Muscle of leg (tissue), 11 donors: ENCODE results near the gene PTPRT. TPM values are rescaled to one million over a fixed set of nuclear protein-coding genes. Genes with fewer than 3 reads are reported as not detected.

Source experiments
- DNase-seq: peaks from one replicate; pipeline ENCODE4 v3.0.0; 2013
- H3K27ac ChIP-seq: one replicate; pipeline ENCODE4 v1.5.1; 2013; ENCODE audit warnings: mild to moderate bottlenecking, low read length, control low read depth
- H3K27me3 ChIP-seq: one replicate; pipeline ENCODE4 v1.6.1; 2013; ENCODE audit warnings: low read length; ENCODE audit not compliant: control insufficient read depth, insufficient read depth
- H3K36me3 ChIP-seq: one replicate; pipeline ENCODE4 v1.6.1; 2013; ENCODE audit warnings: low read length; ENCODE audit not compliant: control insufficient read depth, insufficient read depth
- H3K4me1 ChIP-seq: one replicate; pipeline ENCODE4 v1.6.1; 2013; ENCODE audit warnings: low read length; ENCODE audit not compliant: control insufficient read depth, insufficient read depth
- H3K4me3 ChIP-seq: one replicate; pipeline ENCODE4 v1.5.1; 2013; ENCODE audit warnings: low read length, control low read depth
- H3K9me3 ChIP-seq: replicated peaks from 2 replicates; pipeline ENCODE4 v1.6.1; 2013; ENCODE audit warnings: low read depth, low read length; ENCODE audit not compliant: control insufficient read depth
- whole genome bisulfite sequencing: methylation state at CpG from one replicate; pipeline ENCODE4 v1.1.5; 2013; ENCODE audit warnings: missing lambda C conversion rate; ENCODE audit not compliant: insufficient coverage; 5-methylcytosine and 5-hydroxymethylcytosine counted together
- polyA plus RNA-seq, 8 donors: library from polyadenylated mRNA; unstranded; fragments of 120-200 nt; gene quantifications; one replicate each; pipeline versions ENCODE4 v1.2.1 to v1.2.3, GENCODE V29; 2013; ENCODE audit warnings: inconsistent platforms in 1 of 8, low replicate concordance in 1 of 8; ENCODE audit not compliant: insufficient read length in 8 of 8, insufficient read depth in 1 of 8
- total RNA-seq: library from RNA; stranded (reverse); fragments of 120-200 nt; gene quantifications from one replicate; pipeline ENCODE4 v1.2.4, GENCODE V29; 2013

PTPRT gene
- total and polyA plus RNA-seq, 9 donors = 0.10 to 0.94 (median 0.51) TPM

DNA sequence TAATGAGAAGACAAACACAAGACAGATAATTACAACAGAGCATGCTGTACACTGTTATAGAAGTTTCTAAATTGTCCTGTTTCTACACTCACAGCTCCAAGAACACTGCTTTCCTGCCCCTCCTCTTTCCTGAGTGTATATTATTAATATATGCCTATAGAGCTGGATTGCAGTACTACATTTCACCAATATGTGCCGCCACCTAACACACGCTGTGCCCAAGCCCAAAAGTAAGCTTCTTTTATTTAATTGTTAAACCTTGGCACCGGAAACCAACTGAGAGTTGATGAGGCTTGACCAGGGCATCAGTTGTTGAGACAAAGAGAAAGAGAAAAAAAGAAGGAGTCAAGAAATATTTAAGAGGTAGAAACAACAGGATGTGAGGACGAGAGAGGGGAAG lies 16.0 kb upstream of the PTPRT start:
- Histone ChIP-seq H3K4me1 (no peaks in the 10 kb centered on the region), H3K4me3 (no peak overlapping the region), H3K9me3 (peaks cover 2% of the 10 kb centered on the region), H3K27ac (no peak overlapping the region), H3K36me3 (no peaks in the 10 kb centered on the region), H3K27me3 (no peaks in the 10 kb centered on the region)
- WGBS = 74% methylated on average over 2 of the region's 4 CpGs
- no peak for DNase-seq

DNA sequence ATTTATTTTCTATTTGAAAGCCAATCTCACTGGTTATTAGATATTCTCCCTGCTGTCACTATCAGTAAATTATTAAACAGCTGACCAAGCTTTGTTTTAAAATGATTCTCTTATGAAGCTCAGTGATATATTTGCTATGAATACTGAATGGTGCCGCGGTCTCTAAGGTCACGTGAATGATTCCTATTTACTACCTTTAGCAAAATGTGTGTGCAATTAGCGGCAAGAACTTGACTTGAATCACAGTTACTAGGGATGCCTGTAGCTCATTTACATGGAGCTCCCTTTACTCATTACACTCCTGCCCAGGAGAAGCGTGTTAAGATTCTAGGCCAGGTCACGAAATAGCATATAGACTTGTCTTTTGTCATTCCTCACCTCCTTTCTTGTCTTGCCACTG lies 12.4 kb upstream of the PTPRT start:
- Histone ChIP-seq H3K9me3 (peaks cover 2% of the 10 kb centered on the region), H3K4me1 (no peaks in the 10 kb centered on the region), H3K27me3 (no peaks in the 10 kb centered on the region), H3K36me3 (no peaks in the 10 kb centered on the region), H3K27ac (no peak overlapping the region), H3K4me3 (no peak overlapping the region)
- DNase-seq = no peak
- WGBS = 66% methylated on average over 2 of the region's 6 CpGs

DNA sequence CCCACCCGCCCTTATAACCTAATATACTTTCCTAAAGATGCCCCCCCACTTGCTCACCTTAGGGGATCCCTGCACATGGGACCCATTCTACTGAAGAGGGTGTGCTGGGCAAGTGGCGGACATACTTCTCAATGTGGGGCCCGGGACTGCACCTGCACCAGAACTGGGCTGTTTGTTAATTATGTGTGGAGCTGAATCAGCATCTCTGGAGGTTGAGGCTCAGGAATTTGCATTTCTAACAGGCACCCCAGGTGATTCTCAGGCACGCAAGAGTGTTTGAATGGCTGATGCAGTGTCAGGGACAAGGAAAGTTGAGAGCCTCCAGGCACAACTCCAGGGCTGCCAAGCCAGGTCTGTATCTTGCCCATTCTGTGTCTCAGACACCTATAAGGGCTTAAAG lies 8.9 kb upstream of the PTPRT start:
- 44% methylated on average over 2 of the region's 4 CpGs for WGBS
- no peak overlapping the region for H3K27ac ChIP-seq
- no peaks in the 10 kb centered on the region for H3K9me3 ChIP-seq
- no peaks in the 10 kb centered on the region for H3K36me3 ChIP-seq
- no peaks in the 10 kb centered on the region for H3K27me3 ChIP-seq
- no peak overlapping the region for H3K4me3 ChIP-seq
- no peaks in the 10 kb centered on the region for H3K4me1 ChIP-seq
- no peak for DNase-seq

DNA sequence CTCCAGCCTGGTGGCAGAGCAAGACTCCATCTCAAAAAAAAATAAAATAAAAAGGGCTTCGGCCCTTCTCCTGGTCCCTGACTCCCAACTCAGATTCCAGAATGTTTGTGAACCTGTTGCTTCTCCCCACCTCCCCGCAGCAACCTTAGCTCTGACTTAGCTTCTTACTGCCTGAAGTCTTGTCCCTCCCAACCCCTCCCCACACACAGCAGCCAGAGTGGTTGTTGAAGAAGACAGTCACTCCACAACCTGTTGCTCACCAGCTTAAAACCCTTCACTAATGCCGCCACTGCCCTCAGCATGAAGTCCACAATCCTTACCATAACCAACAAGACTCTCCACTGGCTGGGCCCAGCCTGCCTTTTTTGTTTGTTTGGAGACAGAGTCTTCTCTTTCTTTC lies 6.5 kb upstream of the PTPRT start:
- Histone ChIP-seq H3K4me3 (no peak overlapping the region), H3K4me1 (no peaks in the 10 kb centered on the region), H3K36me3 (no peaks in the 10 kb centered on the region), H3K27ac (no peak overlapping the region), H3K27me3 (peaks cover 16% of the 10 kb centered on the region), H3K9me3 (no peaks in the 10 kb centered on the region)
- no peak for DNase-seq
- 79% methylated on average over 2 of the region's 3 CpGs for WGBS

DNA sequence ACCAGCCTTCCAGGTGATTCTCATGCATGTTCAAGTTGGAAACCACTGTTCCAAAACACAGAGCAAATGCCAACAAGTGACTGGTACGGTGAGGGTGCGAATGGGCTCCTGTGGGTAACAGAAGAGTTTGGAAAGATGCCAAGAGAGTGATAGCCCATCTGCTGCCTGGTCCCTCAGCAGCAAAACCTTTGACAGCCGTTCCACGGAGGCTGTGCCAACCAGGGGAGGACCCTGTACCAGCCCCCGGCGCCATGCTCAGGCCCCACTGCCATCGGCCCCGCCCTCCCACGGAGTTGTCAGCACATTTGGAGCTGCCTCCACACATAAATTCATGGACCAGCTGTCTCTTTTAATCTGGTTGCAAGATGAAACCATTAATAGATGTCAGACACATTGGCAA lies 4.4 kb upstream of the PTPRT start:
- 65% methylated on average over 8 of the region's 9 CpGs for WGBS
- peaks cover under 1% of the 10 kb centered on the region for H3K4me1 ChIP-seq
- no peak overlapping the region for H3K27ac ChIP-seq
- no peaks in the 10 kb centered on the region for H3K9me3 ChIP-seq
- no peaks in the 10 kb centered on the region for H3K36me3 ChIP-seq
- DNase-seq = no peak
- H3K4me3 ChIP-seq = no peak overlapping the region
- peaks cover 31% of the 10 kb centered on the region for H3K27me3 ChIP-seq

DNA sequence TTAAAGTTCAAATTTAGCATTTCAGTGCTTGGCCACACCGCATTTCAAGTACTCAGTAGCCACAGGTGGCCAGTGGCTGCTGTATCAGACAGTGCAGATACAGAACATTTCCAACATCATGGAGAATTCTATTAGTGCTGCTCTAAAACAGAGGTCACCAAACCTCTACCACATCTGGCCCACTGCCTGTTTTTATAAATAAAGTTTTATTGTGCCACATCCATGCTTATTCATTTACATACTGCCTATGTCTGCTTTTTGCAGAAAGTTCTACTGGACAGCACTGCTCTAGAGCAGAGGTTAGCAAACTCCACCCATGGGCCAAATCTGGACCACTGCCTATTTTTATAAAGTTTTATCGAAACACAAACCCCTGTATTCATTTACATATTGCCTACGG lies 3.7 kb upstream of the PTPRT start:
- Histone ChIP-seq H3K27ac (no peak overlapping the region), H3K4me1 (peaks cover 4% of the 10 kb centered on the region), H3K36me3 (no peaks in the 10 kb centered on the region), H3K27me3 (peaks cover 38% of the 10 kb centered on the region), H3K4me3 (no peak overlapping the region), H3K9me3 (no peaks in the 10 kb centered on the region)
- DNase-seq = no peak
- 100% methylated on average over 1 of the region's 3 CpGs for WGBS

DNA sequence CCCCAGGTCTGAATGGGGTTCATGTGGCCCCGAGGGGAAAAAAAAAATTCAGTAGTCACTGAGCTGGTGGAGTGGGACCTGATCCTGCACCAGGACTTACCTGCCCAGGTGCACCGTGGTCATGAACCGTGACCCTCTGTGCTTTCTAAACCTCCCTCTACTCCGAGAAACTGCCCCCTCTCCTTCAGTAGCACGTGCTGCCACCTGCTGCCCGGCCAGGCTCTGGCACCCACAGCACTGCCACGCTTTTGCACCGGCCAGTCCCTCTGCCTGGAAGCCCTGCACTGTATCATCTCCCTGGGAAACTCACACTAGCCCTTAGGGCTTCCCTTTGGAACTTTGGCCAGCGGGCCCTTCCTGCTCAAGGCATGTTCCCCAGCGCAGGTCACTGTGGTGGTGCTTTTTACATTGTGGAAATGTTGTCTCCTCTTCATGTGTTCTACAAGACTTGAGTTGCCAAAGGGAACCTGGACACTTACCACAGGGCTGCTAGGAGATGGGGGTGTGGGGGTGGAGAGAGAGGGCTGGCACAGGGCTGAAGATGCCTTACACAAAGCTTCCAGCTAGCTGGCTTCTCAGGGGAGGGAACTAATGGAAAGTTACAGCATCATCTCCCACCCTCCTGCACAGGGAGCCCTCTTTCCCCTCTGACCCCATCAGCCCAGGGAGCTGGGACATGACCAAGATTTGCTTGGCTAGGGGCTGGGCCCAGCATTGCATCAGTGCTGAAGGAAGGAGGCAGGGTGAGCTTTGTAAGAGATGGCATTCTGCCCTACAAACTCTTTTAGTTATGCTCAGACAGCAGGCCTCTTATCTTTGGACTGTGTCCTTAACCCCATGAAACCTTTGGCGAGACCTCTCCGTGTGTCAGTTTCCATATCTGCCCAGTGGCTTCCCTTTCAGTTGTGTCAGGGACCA lies 2.5 kb upstream of the PTPRT start:
- Histone ChIP-seq H3K27me3 (peaks cover 46% of the 10 kb centered on the region), H3K36me3 (no peaks in the 10 kb centered on the region), H3K4me3 (no peak overlapping the region), H3K4me1 (peaks cover 8% of the 10 kb centered on the region), H3K27ac (no peak overlapping the region), H3K9me3 (no peaks in the 10 kb centered on the region)
- WGBS = 31% methylated on average over 10 of the region's 12 CpGs
- no peak for DNase-seq

DNA sequence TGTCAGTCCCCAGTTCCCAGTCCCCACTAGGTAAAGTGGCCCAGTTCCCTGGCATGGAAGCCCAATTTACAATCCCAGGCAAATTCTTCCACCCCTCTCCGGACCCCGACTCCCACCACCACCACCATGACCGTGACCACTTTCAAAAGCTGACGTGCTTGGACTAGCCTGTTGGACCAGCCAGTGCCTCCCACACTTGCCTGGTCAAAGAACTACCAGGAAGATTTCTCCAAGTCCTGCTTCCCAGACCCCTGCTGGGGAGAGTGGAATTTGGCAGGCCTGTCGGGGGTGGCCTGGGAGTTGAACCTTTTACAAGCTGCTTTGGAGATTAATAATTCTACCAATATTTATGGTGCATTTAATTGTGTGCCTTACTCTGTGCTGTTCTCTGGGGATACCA lies 1.4 kb upstream of the PTPRT start:
- H3K36me3 ChIP-seq = no peaks in the 10 kb centered on the region
- H3K4me1 ChIP-seq = peaks cover 8% of the 10 kb centered on the region
- DNase-seq = no peak
- H3K27ac ChIP-seq = no peak overlapping the region
- H3K27me3 ChIP-seq = peaks cover 49% of the 10 kb centered on the region
- 77% methylated on average over 2 of the region's 5 CpGs for WGBS
- H3K4me3 ChIP-seq = no peak overlapping the region
- H3K9me3 ChIP-seq = no peaks in the 10 kb centered on the region

DNA sequence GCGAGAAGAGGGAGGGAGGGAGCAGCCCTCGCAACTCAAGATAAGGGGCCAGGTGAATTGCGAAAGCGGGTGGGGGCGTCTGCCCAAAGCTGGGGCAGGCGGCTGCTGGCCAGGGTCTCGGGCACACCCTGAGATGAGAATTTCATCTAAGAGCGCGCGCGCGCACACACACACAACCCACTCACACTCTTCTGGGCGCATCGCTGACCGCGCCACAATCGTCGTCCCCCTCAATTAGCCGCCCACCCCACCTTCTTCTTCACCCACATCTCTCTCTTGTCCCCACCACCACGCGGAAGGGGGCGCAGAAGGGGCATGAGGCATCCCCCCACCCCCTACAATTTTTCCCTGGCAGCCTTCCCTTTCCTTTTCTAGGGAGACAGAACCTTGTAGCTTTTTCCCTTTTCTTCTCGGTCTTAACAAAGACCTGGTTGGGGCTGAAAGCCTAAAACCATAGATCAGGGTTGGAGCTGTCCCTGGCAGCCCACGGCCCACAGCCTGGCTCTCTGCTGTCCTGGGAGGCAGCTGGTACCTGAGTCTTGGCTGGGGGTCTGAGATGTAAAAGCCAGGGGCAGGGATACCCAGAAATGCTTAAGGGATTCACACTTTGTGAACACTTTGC lies 737 bp upstream of the PTPRT start:
- DNase-seq = no peak
- Histone ChIP-seq H3K27ac (no peak overlapping the region), H3K27me3 (peaks cover 53% of the 10 kb centered on the region), H3K4me3 (no peak overlapping the region), H3K9me3 (no peaks in the 10 kb centered on the region), H3K36me3 (no peaks in the 10 kb centered on the region), H3K4me1 (peaks cover 8% of the 10 kb centered on the region)
- 4% methylated on average over 22 of the region's 24 CpGs for WGBS

DNA sequence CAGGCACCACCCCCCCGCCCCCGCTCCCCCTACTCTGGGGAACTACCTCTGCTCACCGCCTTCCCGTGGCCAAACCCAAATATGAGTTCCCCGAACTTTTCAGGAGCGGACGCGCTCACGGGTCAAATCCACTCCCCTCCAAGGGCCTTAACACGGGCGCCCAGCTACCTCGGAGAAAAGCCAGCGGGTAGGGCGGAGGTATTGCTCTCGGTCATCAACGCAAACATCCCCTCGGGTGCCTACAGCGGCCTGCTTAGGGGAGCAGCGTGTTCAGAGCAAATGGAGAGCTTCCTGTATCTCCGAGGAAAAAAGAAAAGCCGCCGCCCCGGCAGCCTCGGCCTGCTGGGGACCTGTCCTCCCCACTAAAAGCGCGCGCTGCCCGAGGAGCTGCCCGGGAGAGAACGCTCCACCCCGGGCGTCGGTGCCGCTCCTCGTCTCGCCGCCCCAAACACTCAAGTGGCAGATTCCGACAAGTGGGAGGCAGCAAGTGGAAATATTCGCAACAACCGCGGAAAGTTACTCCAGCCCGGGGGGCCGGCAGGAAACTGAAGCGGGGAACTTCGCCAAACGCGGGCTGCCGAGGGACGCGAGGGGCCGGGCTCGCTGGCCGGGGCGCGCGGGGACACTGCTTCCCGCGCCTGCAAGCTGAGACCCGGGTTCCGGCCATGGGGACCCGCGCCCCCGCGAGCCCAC lies 699 bp downstream of the PTPRT start:
- H3K27me3 ChIP-seq = peaks cover 53% of the 10 kb centered on the region

More for the DNA sequence above, 699 bp downstream of the PTPRT start:
- DNase-seq = no peak
- H3K27ac ChIP-seq = no peak overlapping the region
- H3K36me3 ChIP-seq = no peaks in the 10 kb centered on the region
- WGBS = under 1% methylated on average over 57 of the region's 64 CpGs
- peaks cover 9% of the 10 kb centered on the region for H3K4me1 ChIP-seq
- H3K4me3 ChIP-seq = no peak overlapping the region
- H3K9me3 ChIP-seq = no peaks in the 10 kb centered on the region
